GM15510 (cell line): ENCODE results near the gene NSD2.

Experiments
- POLR2A ChIP-seq: IDR thresholded peaks from 3 replicates; pipeline ENCODE4 v1.6.1; 2011; ENCODE audit warnings: borderline replicate concordance; ENCODE audit not compliant: insufficient read length; ENCODE audit errors: extremely low read depth

The NSD2 gene

GRCh38 chr4:1899149-1900086 is 28.2 kb downstream of the NSD2 start:
- no peak for TF ChIP-seq POLR2A

- TF ChIP-seq POLR2A: no peak
These were observed 28.9 kb downstream of the NSD2 start for GRCh38 chr4:1900087-1900433.

- TF ChIP-seq POLR2A: no peak
These were observed 29.4 kb downstream of the NSD2 start for GRCh38 chr4:1900624-1901023.

GRCh38 chr4:1901127-1901526 is 29.9 kb downstream of the NSD2 start:
- TF ChIP-seq POLR2A: no peak

- TF ChIP-seq POLR2A: no peak
These were observed 31.1 kb downstream of the NSD2 start for GRCh38 chr4:1902243-1902642.

GRCh38 chr4:1903035-1903434 is 31.8 kb downstream of the NSD2 start:
- TF ChIP-seq POLR2A: no peak

GRCh38 chr4:1904042-1904441 is 32.8 kb downstream of the NSD2 start:
- no peak for TF ChIP-seq POLR2A

- TF ChIP-seq POLR2A: no peak
These were observed 36.8 kb downstream of the NSD2 start for GRCh38 chr4:1907848-1908525.

- TF ChIP-seq POLR2A: no peak
These were observed 39.5 kb downstream of the NSD2 start for GRCh38 chr4:1910643-1911042.

GRCh38 chr4:1922821-1923220 is 51.6 kb downstream of the NSD2 start:
- no peak for TF ChIP-seq POLR2A

- no peak for TF ChIP-seq POLR2A
These were observed 56.5 kb downstream of the NSD2 start for GRCh38 chr4:1927675-1928074.

GRCh38 chr4:1928356-1929239 is 57.4 kb downstream of the NSD2 start:
- TF ChIP-seq POLR2A: no peak

GRCh38 chr4:1932736-1933135 is 61.5 kb downstream of the NSD2 start:
- no peak for TF ChIP-seq POLR2A

- TF ChIP-seq POLR2A: no peak
These were observed 62.5 kb downstream of the NSD2 start for GRCh38 chr4:1933700-1934099.

GRCh38 chr4:1937550-1937949 is 66.4 kb downstream of the NSD2 start:
- no peak for TF ChIP-seq POLR2A
